Measurements from ENCODE around the gene IBA57.
"Not testable (repeated sequence)": the region's sequence is repeated elsewhere in the genome, so short reads cannot be mapped to it uniquely, and the experiment has no call there.

Gene IBA57

GRCh38 chr1:228173528-228174481, 8.2 kb downstream of the IBA57 start:
- DNase-seq = not testable (repeated sequence)

GRCh38 chr1:228174482-228175315, 9.1 kb downstream of the IBA57 start:
- DNase-seq = peak; percentile 15

GRCh38 chr1:228175316-228176023, 9.9 kb downstream of the IBA57 start:
- DNase-seq = no peak

- no peak for DNase-seq
Measured at GRCh38 chr1:228176024-228176395, 10.4 kb downstream of the IBA57 start.

- DNase-seq = no peak
Measured at GRCh38 chr1:228176461-228177182, 11.0 kb downstream of the IBA57 start.

- no peak for DNase-seq
Measured at GRCh38 chr1:228177183-228177475, 11.5 kb downstream of the IBA57 start.

GRCh38 chr1:228177721-228178710, 12.4 kb downstream of the IBA57 start:
- DNase-seq = peak; percentile 2

GRCh38 chr1:228178737-228179684, 13.4 kb downstream of the IBA57 start:
- peak; percentile 13 for DNase-seq

- DNase-seq = peak; percentile 0
Measured at GRCh38 chr1:228180271-228180958, 14.8 kb downstream of the IBA57 start.

- peak; percentile 14 for DNase-seq
Measured at GRCh38 chr1:228180959-228181644, 15.5 kb downstream of the IBA57 start.

- DNase-seq = no peak
Measured at GRCh38 chr1:228181645-228182034, 16.0 kb downstream of the IBA57 start.

- DNase-seq = peak; percentile 13
Measured at GRCh38 chr1:228182296-228183030, 16.9 kb downstream of the IBA57 start.

- peak; percentile 13 for DNase-seq
Measured at GRCh38 chr1:228184152-228184551, 18.5 kb downstream of the IBA57 start.

- DNase-seq = peak; percentile 30
Measured at GRCh38 chr1:228185641-228185965, 20.0 kb downstream of the IBA57 start.

- not testable (repeated sequence) for DNase-seq
Measured at GRCh38 chr1:228188249-228188648, 22.6 kb downstream of the IBA57 start.

- peak; percentile 15 for DNase-seq
Measured at GRCh38 chr1:228190182-228190581, 24.6 kb downstream of the IBA57 start.

GRCh38 chr1:228190778-228191177, 25.2 kb downstream of the IBA57 start:
- DNase-seq = peak; percentile 1

- no peak for DNase-seq
Measured at GRCh38 chr1:228194436-228194835, 28.8 kb downstream of the IBA57 start.
